DND-41 (cell line): ENCODE measurements around the gene SHC4.

Experiments used
- ATAC-seq: fragments of 200-7000 bp; cut with Tn5 transposase; 3 replicates; pipeline ENCODE4 v1.9.1; 2021; ENCODE audit warnings: low read depth; ENCODE audit not compliant: insufficient read depth
- DNase-seq: peaks from one replicate; pipeline ENCODE4 v3.0.0-alpha.2; 2020
- H2AFZ ChIP-seq: 2 replicates; pipeline ENCODE4 v1.6.0; 2012; ENCODE audit warnings: low read depth, low read length
- H3K27ac ChIP-seq: 2 replicates; pipeline ENCODE4 v1.5.1; 2012; ENCODE audit warnings: low read length, inconsistent platforms
- H3K27me3 ChIP-seq: fragments of 200-600 bp; sonication (generic); 2 replicates; pipeline ENCODE4 v1.6.0; 2012; ENCODE audit warnings: low read length, mild to moderate bottlenecking, inconsistent platforms; ENCODE audit not compliant: insufficient read depth, poor library complexity
- H3K36me3 ChIP-seq: 2 replicates; pipeline ENCODE4 v1.5.1; 2012; ENCODE audit warnings: low read length, inconsistent platforms; ENCODE audit not compliant: insufficient read depth
- H3K4me1 ChIP-seq: 2 replicates; pipeline ENCODE4 v1.5.1; 2012; ENCODE audit warnings: mild to moderate bottlenecking, low read length; ENCODE audit not compliant: insufficient read depth
- H3K4me2 ChIP-seq: 2 replicates; pipeline ENCODE4 v1.6.0; 2012; ENCODE audit warnings: mild to moderate bottlenecking, moderate library complexity, low read length, inconsistent platforms; ENCODE audit not compliant: insufficient read depth
- H3K4me3 ChIP-seq, 2 experiments: fragments of 200-600 bp in 1 of 2; shearing (Covaris generic) in 1 of 2; 2 replicates each; pipeline ENCODE4 v1.5.1; 2012 to 2016; ENCODE audit warnings: inconsistent platforms in 2 of 2, low read length in 2 of 2, mild to moderate bottlenecking in 2 of 2, low read depth in 1 of 2, moderate library complexity in 1 of 2
- H3K79me2 ChIP-seq: 2 replicates; pipeline ENCODE4 v1.6.0; 2012; ENCODE audit warnings: low read length, inconsistent platforms; ENCODE audit not compliant: insufficient read depth
- H3K9ac ChIP-seq: 2 replicates; pipeline ENCODE4 v1.6.0; 2012; ENCODE audit warnings: low read depth, mild to moderate bottlenecking, inconsistent platforms, low read length, moderate library complexity
- H3K9me3 ChIP-seq: 2 replicates; pipeline ENCODE4 v1.5.1; 2012; ENCODE audit warnings: low read length, moderate library complexity, mild to moderate bottlenecking, inconsistent platforms; ENCODE audit not compliant: insufficient read depth, severe bottlenecking
- H4K20me1 ChIP-seq: 2 replicates; pipeline ENCODE4 v1.6.0; 2012; ENCODE audit warnings: low read length; ENCODE audit not compliant: insufficient read depth
- CTCF ChIP-seq: IDR thresholded peaks from 2 replicates; pipeline ENCODE4 v1.5.1; 2012; ENCODE audit warnings: borderline replicate concordance, low read length, moderate library complexity, mild to moderate bottlenecking; ENCODE audit not compliant: poor library complexity, severe bottlenecking; ENCODE audit errors: extremely low read depth
- EZH2 ChIP-seq: IDR thresholded peaks from 3 replicates; pipeline ENCODE4 v1.6.1; 2012; ENCODE audit warnings: borderline replicate concordance, low read depth, mild to moderate bottlenecking, moderate library complexity, low read length, inconsistent platforms; ENCODE audit not compliant: severe bottlenecking

SHC4 gene

GRCh38 chr15:48802257-48802656 lies 161.5 kb downstream of the SHC4 start:
- Histone ChIP-seq H3K27ac (no peak overlapping the region), H3K9ac (no peak overlapping the region), H3K4me3 (no peak overlapping the region), H3K9me3 (no peaks in the 10 kb centered on the region), H3K4me2 (no peak overlapping the region), H4K20me1 (peaks cover 23% of the 10 kb centered on the region; the same call in 1 of the 2 replicates), H3K79me2 (peaks cover 88% of the 10 kb centered on the region), H3K36me3 (peaks cover 31% of the 10 kb centered on the region), H3K27me3 (no peaks in the 10 kb centered on the region), H2AFZ (no peak overlapping the region), H3K4me1 (peaks cover 22% of the 10 kb centered on the region)
- TF ChIP-seq CTCF (no peak), EZH2 (no peak)
- no peak for ATAC-seq
- no peak for DNase-seq

- Histone ChIP-seq H3K4me2 (no peak overlapping the region), H3K36me3 (peaks cover 43% of the 10 kb centered on the region), H3K79me2 (peaks cover 75% of the 10 kb centered on the region), H3K4me1 (peaks cover 9% of the 10 kb centered on the region), H3K27ac (no peak overlapping the region), H3K9ac (no peak overlapping the region), H3K9me3 (no peaks in the 10 kb centered on the region), H4K20me1 (peaks cover 17% of the 10 kb centered on the region; the same call in 1 of the 2 replicates), H2AFZ (no peak overlapping the region), H3K4me3 (no peak overlapping the region), H3K27me3 (no peaks in the 10 kb centered on the region)
- ATAC-seq (no peak), DNase-seq (no peak)
- TF ChIP-seq CTCF (peak; percentile 39), EZH2 (no peak)
These were observed 162.8 kb downstream of the SHC4 start for GRCh38 chr15:48800811-48801455.

GRCh38 chr15:48800245-48800644 lies 163.5 kb downstream of the SHC4 start:
- H3K9me3 ChIP-seq: no peaks in the 10 kb centered on the region
- DNase-seq: no peak
- no peak overlapping the region for H3K4me2 ChIP-seq
- TF ChIP-seq EZH2: no peak
- TF ChIP-seq CTCF: no peak
- H4K20me1 ChIP-seq: peaks cover 17% of the 10 kb centered on the region; the same call in 1 of the 2 replicates
- H3K27ac ChIP-seq: no peak overlapping the region
- H2AFZ ChIP-seq: no peak overlapping the region
- H3K36me3 ChIP-seq: peaks cover 48% of the 10 kb centered on the region
- no peak overlapping the region for H3K9ac ChIP-seq
- H3K79me2 ChIP-seq: peaks cover 68% of the 10 kb centered on the region
- 0 out of 2 replicates have a peak, but pooled peaks cover 4% of the 10 kb centered on the region for H3K4me1 ChIP-seq
- H3K27me3 ChIP-seq: no peaks in the 10 kb centered on the region
- no peak for ATAC-seq
- no peak overlapping the region for H3K4me3 ChIP-seq
